Neural cell (in vitro differentiated cells): ENCODE data around the gene OLIG2.

Experiments used
- EP300 ChIP-seq: fragments of 450-650 bp; conservative IDR thresholded peaks from 2 replicates; pipeline ENCODE4 v1.6.1; 2014; ENCODE audit warnings: antibody characterized with exemption, mild to moderate bottlenecking, moderate library complexity; ENCODE audit not compliant: poor library complexity, severe bottlenecking
- EZH2 ChIP-seq: fragments of 200-600, 300-800 bp; shearing (Covaris generic), sonication (generic); IDR thresholded peaks from 2 replicates; pipeline ENCODE4 v1.6.1; 2014; ENCODE audit warnings: antibody characterized with exemption, low read length, borderline replicate concordance, mild to moderate bottlenecking; ENCODE audit not compliant: insufficient read depth, poor library complexity, severe bottlenecking
- POLR2AphosphoS5 ChIP-seq: IDR thresholded peaks from 2 replicates; pipeline ENCODE4 v1.6.1; 2012
- RAD21 ChIP-seq: fragments of 450-650 bp; conservative IDR thresholded peaks from 2 replicates; pipeline ENCODE4 v1.6.1; 2014; ENCODE audit warnings: antibody characterized with exemption, mild to moderate bottlenecking, moderate library complexity
- SMC3 ChIP-seq: fragments of 450-650 bp; conservative IDR thresholded peaks from 2 replicates; pipeline ENCODE4 v1.6.1; 2014; ENCODE audit warnings: antibody characterized with exemption, mild to moderate bottlenecking, moderate library complexity; ENCODE audit not compliant: poor library complexity
- TF ChIP-seq, protein P1 (sequence below): fragments of 450-650 bp; IDR thresholded peaks from 2 replicates; pipeline ENCODE4 v1.5.1; 2014; ENCODE audit warnings: antibody characterized with exemption, mild to moderate bottlenecking, moderate library complexity; ENCODE audit not compliant: poor library complexity, severe bottlenecking

DNA sequence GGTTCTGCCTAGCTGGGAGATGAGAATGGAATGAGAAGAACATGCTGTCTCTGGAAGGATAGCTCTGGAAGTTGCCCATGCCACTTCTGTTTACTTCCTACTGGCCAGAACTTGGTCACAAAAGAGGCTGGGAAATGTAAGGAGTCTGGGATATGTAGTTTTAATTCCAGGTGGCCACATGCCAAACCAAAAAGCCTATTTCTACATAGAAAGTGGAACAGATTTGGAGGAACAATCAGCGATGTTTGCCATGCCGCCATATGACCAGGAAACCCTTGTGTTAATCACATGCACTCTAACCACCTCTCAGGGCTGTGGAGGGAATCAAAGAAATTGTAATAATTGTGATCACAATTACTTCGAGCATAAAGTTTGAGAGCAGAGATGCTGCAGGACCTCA, 10.0 kb upstream of the OLIG2 start:
- TF ChIP-seq RAD21 (no peak), POLR2AphosphoS5 (no peak), EZH2 (no peak), SMC3 (no peak), EP300 (no peak)
- TF ChIP-seq, protein P1, sequence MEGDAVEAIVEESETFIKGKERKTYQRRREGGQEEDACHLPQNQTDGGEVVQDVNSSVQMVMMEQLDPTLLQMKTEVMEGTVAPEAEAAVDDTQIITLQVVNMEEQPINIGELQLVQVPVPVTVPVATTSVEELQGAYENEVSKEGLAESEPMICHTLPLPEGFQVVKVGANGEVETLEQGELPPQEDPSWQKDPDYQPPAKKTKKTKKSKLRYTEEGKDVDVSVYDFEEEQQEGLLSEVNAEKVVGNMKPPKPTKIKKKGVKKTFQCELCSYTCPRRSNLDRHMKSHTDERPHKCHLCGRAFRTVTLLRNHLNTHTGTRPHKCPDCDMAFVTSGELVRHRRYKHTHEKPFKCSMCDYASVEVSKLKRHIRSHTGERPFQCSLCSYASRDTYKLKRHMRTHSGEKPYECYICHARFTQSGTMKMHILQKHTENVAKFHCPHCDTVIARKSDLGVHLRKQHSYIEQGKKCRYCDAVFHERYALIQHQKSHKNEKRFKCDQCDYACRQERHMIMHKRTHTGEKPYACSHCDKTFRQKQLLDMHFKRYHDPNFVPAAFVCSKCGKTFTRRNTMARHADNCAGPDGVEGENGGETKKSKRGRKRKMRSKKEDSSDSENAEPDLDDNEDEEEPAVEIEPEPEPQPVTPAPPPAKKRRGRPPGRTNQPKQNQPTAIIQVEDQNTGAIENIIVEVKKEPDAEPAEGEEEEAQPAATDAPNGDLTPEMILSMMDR: no peak
